Heart left ventricle (tissue), 16 donors: Measurements from ENCODE around the gene MAT2A. TPM values are rescaled to one million over a fixed set of nuclear protein-coding genes. Genes with fewer than 3 reads are reported as not detected.
A peak's percentile ranks its signal among the peaks of the same experiment; 100 is the strongest.

Experiments used
- ATAC-seq, 4 donors: fragments of 200-7000 bp; cut with Tn5 transposase; one replicate each; pipeline ENCODE4 v1.9.1; 2020 to 2022; ENCODE audit warnings: moderate library complexity in 4 of 4, mild to moderate bottlenecking in 3 of 4, moderate number of reproducible peaks in 1 of 4
- DNase-seq, 5 donors: peaks; one replicate each; pipeline ENCODE4 v3.0.0-alpha.2; 2020
- H3K27ac ChIP-seq, 12 donors: fragments of 200-600 bp; sonication (generic) in 4 of 12; one replicate each; pipeline versions ENCODE4 v1.5.0 to v1.8.0; 2016 to 2022; ENCODE audit warnings: mild to moderate bottlenecking in 2 of 12
- H3K27me3 ChIP-seq, 9 donors: fragments of 200-600 bp; sonication (generic) in 2 of 9; one replicate each; pipeline versions ENCODE4 v1.5.1 to v1.8.0; 2016 to 2022; ENCODE audit warnings: mild to moderate bottlenecking in 3 of 9
- H3K36me3 ChIP-seq, 9 donors: fragments of 200-600 bp; sonication (generic) in 2 of 9; one replicate each; pipeline versions ENCODE4 v1.5.0 to v1.8.0; 2018 to 2022; ENCODE audit warnings: mild to moderate bottlenecking in 2 of 9
- H3K4me1 ChIP-seq, 12 donors: fragments of 200-600 bp; sonication (generic) in 4 of 12; one replicate each; pipeline versions ENCODE4 v1.5.0 to v1.8.0; 2016 to 2022; ENCODE audit warnings: mild to moderate bottlenecking in 3 of 12
- H3K4me3 ChIP-seq, 12 donors: fragments of 200-600 bp; sonication (generic) in 4 of 12; one replicate each; pipeline versions ENCODE4 v1.5.0 to v1.8.0; 2017 to 2022; ENCODE audit warnings: mild to moderate bottlenecking in 9 of 12, moderate library complexity in 4 of 12
- H3K9me3 ChIP-seq, 12 donors: fragments of 200-600 bp; sonication (generic) in 4 of 12; one replicate each; pipeline versions ENCODE4 v1.5.0 to v1.8.0; 2016 to 2022; ENCODE audit warnings: mild to moderate bottlenecking in 1 of 12
- CTCF ChIP-seq, 12 donors: fragments of 200-600 bp; sonication (generic) in 4 of 12; IDR thresholded peaks; one replicate each; pipeline versions ENCODE4 v1.5.0 to v1.8.0; 2018 to 2022; ENCODE audit warnings: antibody characterized with exemption in 12 of 12, mild to moderate bottlenecking in 5 of 12
- POLR2A ChIP-seq, 2 donors: fragments of 450-650 bp; IDR thresholded peaks; one replicate each; pipeline ENCODE4 v1.6.1; 2017; ENCODE audit warnings: antibody characterized with exemption in 2 of 2, mild to moderate bottlenecking in 2 of 2, moderate library complexity in 2 of 2
- WGBS, 4 donors: extraction: QIAGEN DNeasy Blood & Tissue Kit in 2 of 4; methylation state at CpG; one replicate each; pipeline versions ENCODE4 v1.1.5 to v1.1.7; 2013 to 2018; 5-methylcytosine and 5-hydroxymethylcytosine counted together
- intact Hi-C, 10 donors: fragments of 100-400 bp; cut with DNase I; formaldehyde crosslinking; loops; one replicate each; pipeline versions ENCODE4 v1.11.1 to v1.14.2; 2022
- polyA plus RNA-seq, 2 donors: library from polyadenylated mRNA; stranded (reverse); fragments of 200-250 nt; gene quantifications; one replicate each; pipeline ENCODE4 v1.2.3, GENCODE V29; 2013
- total RNA-seq, 9 donors: library from RNA; depleted of rRNA in 2 of 9; stranded (reverse); fragments of >200 nt in 2 of 9; fragmentation: NEBNext Ultra II Directional in 3 of 9; extraction: Animal tissue kit (Norgen Biotek cat#: 25700) in 3 of 9; gene quantifications; one replicate each; pipeline versions ENCODE4 v1.1.0 to v1.2.4, GENCODE V29; 2016 to 2023
- donor health status: ischemic (EF 13 %, LVEDD 7.1; RV severe dilation, severe dysfunction).
- donor health status: healthy with polysubstance abuse.
- donor health status: DM: no; HTN: yes; CAD: no.
- donor health status: DM: no; HTN: no; CAD: no.
- donor health status: ischemic (EF 25% LVEDD 6.9; RV normal size, moderate dysfunction).
- donor health status: ischemic (EF 25% LVEDD 5.7; RV mildly dilated, moderate dysfunction).
- donor health status: healthy.
- donor health status: DM: yes; HTN: yes; CAD: no.
- donor health status: ischemic (EF 35%, LVEDD 5.7; RV mildly dilated, moderate dysfunction).
- donor health status: nonischemic (EF 11% LVEDD 7.7; RV severe dilation, severe dysfunction).
- donor health status: DM: yes; HTN: yes; CAD: no.
- donor health status: PGD.
- donor health status: ischemic (EF 29% LVEDD 5.4; RV normal size, mild dysfunction).
- donor health status: nonischemic (EF 23%, LVEDD 6.1; RV moderate dilation, normal function).

MAT2A gene
- total and polyA plus RNA-seq, 11 donors = 66.0 to 218 (median 128) TPM

- Histone ChIP-seq H3K4me3 (no peak overlapping the region), H3K36me3 (no peaks in the 10 kb centered on the region), H3K27me3 (no peaks in the 10 kb centered on the region), H3K27ac (peak overlapping the region in 6 of 12 donors; percentile 21 to 64 (median 54)), H3K9me3 (no peaks in the 10 kb centered on the region), H3K4me1 (peaks cover 4 to 74% (median 46%) of the 10 kb centered on the region in 12 donors)
- DNase-seq = no peak
- WGBS, 4 donors = 82 to 85% (median 83%) methylated on average over 18 of the region's 18 CpGs
- intact Hi-C loops = loop anchor here in 4 of 10 donors (2.0 to 5.0 kb wide), 3 partner anchors 33 to 67 kb away; partner anchors contain the start of gene MAT2A (in 4 of the 4)
- no peak for ATAC-seq
- TF ChIP-seq POLR2A (IDR thresholded peaks at IDR 0.05) = no peak
- TF ChIP-seq CTCF (IDR thresholded peaks at IDR 0.05) = no peak
Observed at GRCh38 chr2:85503851-85504777, 34.9 kb upstream of the MAT2A start.

GRCh38 chr2:85504778-85505261 lies 34.1 kb upstream of the MAT2A start:
- peak in 2 of 5 donors; percentile 61 to 76 for DNase-seq
- no peak overlapping the region for H3K4me3 ChIP-seq
- 0 to 39% (median 22%) methylated on average over 1 to 3 of the region's 3 CpGs for WGBS, 4 donors
- intact Hi-C loops = loop anchor here in 4 of 10 donors (5.0 kb wide), 2 partner anchors 32 to 53 kb away; partner anchors contain the start of gene MAT2A (in 4 of the 4)
- H3K27me3 ChIP-seq = no peaks in the 10 kb centered on the region
- ATAC-seq = peak in 3 of 4 donors; percentile 72 to 85 (median 85)
- H3K9me3 ChIP-seq = no peaks in the 10 kb centered on the region
- peak overlapping the region in 11 of 12 donors; percentile 2 to 66 (median 52) for H3K27ac ChIP-seq
- no peaks in the 10 kb centered on the region for H3K36me3 ChIP-seq
- no peak for TF ChIP-seq POLR2A (IDR thresholded peaks at IDR 0.05)
- H3K4me1 ChIP-seq = peaks cover 0 to 67% (median 39%) of the 10 kb centered on the region in 12 donors

DNA sequence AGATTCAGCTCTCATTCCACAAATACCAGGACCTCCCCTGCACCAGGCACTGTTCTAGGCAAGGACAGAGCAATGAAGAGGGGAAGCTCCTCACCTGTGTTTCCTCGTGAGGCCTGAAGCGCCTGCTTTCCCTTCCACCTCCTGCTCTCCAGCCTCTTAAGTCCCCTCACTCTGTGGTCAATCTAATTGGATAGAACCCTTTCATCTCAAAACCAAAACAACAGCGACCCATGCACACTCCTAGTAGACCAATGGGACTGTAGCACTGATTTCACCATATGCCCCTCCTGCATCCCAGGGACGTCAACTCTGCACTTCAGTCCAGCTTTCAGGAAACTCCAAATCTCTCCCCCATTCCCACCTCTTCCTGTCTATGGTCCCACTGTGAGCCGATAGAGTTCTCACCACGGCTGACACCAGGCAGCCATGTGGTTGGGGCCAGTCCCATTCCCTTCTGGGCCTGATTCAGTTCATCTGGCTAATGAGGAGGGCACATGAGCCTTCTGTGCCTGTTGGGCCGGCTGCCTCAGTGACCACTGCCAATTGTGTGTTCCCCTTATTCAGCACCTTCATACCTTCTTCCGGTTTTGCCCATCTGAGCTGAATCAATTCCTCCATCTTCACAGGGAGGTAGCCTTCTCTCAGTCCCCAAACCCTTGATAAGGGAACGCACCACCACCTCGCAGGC lies 33.3 kb upstream of the MAT2A start:
- DNase-seq (no peak), ATAC-seq (no peak)
- H3K27ac ChIP-seq = peak overlapping the region in 11 of 12 donors; percentile 2 to 66 (median 52)
- WGBS, 4 donors = 71 to 84% (median 80%) methylated on average over 10 of the region's 10 CpGs
- no peaks in the 10 kb centered on the region for H3K36me3 ChIP-seq
- no peak overlapping the region for H3K4me3 ChIP-seq
- H3K9me3 ChIP-seq = no peaks in the 10 kb centered on the region
- peaks cover 0 to 60% (median 34%) of the 10 kb centered on the region in 12 donors for H3K4me1 ChIP-seq
- intact Hi-C loops = no loop called here
- TF ChIP-seq CTCF (IDR thresholded peaks at IDR 0.05) = no peak
- TF ChIP-seq POLR2A (IDR thresholded peaks at IDR 0.05) = no peak
- no peaks in the 10 kb centered on the region for H3K27me3 ChIP-seq

DNA sequence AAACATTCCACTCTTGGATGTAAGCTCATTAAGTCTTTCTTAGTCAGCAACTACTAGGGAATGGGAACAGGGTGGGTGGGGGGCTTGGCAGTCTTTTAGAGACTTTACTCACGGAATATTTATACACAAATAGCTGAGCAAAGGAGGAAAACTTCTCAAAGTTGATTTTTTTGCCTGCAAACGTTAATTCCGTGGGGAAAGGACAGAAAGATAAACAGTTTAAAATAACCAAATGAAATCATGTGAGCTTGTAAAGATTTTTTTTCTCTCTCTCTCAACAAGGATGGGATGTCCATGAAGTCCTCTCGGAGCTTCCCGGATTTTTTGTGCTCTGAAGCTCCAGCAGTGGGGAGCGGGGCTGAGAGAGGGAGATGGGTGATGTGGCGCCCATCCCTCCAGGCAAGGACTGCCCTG lies 32.2 kb upstream of the MAT2A start:
- Histone ChIP-seq H3K4me3 (no peak overlapping the region), H3K27me3 (no peaks in the 10 kb centered on the region), H3K27ac (peak overlapping the region in 11 of 12 donors; percentile 4 to 74 (median 41)), H3K36me3 (no peaks in the 10 kb centered on the region), H3K9me3 (no peaks in the 10 kb centered on the region), H3K4me1 (peaks cover 0 to 60% (median 30%) of the 10 kb centered on the region in 12 donors)
- WGBS, 4 donors = 67 to 72% (median 69%) methylated on average over 7 of the region's 7 CpGs
- ATAC-seq = peak in 1 of 4 donors; percentile 13
- no peak for DNase-seq
- intact Hi-C loops = no loop called here
- TF ChIP-seq POLR2A (IDR thresholded peaks at IDR 0.05) (no peak), CTCF (IDR thresholded peaks at IDR 0.05) (no peak)
